Measurements from ENCODE around the gene RABGAP1.

RABGAP1 gene

DNA sequence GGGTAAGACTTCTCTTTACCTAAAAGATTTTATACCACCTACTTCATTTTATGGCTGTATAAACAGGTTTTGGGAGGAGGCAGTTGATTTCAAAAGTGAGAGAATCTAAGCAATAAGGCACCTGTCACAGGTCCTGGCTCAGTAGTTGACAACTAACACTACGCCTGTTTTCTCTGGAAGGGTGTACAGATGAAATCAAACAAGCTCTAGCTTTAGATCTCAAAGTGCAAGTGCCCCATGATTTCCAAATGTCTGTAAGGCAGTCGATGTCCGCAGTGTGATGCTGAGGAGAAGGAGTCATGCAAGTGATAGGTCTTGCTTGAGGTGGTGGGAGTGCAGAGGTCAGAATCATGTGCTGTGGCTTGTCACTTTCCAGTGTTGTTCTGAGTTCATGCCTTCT is 158.7 kb downstream of the RABGAP1 start:
- no peaks in the 10 kb centered on the region for H3K9me3 ChIP-seq (ENCODE audit: low read depth, low read length)
- no peak overlapping the region for H3K4me3 ChIP-seq
- DNase-seq (ENCODE audit: low read depth, low spot score) = no peak
- H3K36me3 ChIP-seq (ENCODE audit: insufficient read depth, low read length) = peaks cover 87% of the 10 kb centered on the region
- no peak overlapping the region for H3K27ac ChIP-seq
- no peak overlapping the region for H3K9ac ChIP-seq (ENCODE audit: insufficient read length)
- no peak for TF ChIP-seq EZH2 (IDR thresholded peaks at IDR 0.05)

DNA sequence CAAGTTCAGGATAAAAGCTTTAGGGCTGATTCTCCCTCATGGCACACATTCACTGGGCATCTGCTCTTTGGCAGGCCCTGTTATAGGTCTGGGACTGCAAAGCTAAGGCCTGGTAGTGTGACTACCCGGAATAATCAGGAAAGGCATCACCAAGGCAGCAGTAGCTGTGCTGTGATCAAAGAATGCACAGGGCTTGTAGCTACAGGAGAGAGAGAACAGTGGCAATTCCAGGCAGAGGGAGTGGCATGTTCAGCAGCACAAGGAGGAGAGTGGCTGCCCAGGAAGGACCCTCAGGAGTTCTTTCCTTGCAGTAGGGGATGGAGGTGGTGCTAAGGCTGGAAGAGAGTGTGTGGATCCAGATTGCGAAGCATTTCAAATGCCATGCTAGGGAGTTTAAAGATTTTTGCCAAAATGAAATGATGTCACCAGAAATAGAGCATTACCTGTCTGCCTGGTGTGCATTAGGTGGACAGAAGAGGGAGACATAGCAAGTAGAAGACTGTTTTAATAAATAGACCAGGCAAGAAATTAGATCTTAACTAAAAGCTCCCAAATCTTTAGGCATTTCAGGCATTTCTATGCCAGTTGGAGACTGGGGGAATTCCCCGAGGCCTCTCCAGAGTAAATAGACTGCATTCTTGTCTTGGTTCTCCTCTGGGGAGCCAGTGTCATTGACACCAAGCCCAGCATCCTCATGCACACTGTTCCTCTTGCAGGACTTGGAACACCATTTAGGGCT is 161.7 kb downstream of the RABGAP1 start:
- no peaks in the 10 kb centered on the region for H3K9me3 ChIP-seq (ENCODE audit: low read depth, low read length)
- H3K27ac ChIP-seq = peak overlapping the region; percentile 9
- no peak overlapping the region for H3K9ac ChIP-seq (ENCODE audit: insufficient read length)
- peaks cover 82% of the 10 kb centered on the region for H3K36me3 ChIP-seq (ENCODE audit: insufficient read depth, low read length)
- DNase-seq (ENCODE audit: low read depth, low spot score) = no peak
- TF ChIP-seq POLR2AphosphoS5 (IDR thresholded peaks at IDR 0.05; ENCODE audit: borderline replicate concordance, low read depth, low read length) (0 out of 2 replicates have a peak, but pooled peaks have one; percentile 27), EZH2 (IDR thresholded peaks at IDR 0.05) (no peak)
- no peak overlapping the region for H3K4me3 ChIP-seq

DNA sequence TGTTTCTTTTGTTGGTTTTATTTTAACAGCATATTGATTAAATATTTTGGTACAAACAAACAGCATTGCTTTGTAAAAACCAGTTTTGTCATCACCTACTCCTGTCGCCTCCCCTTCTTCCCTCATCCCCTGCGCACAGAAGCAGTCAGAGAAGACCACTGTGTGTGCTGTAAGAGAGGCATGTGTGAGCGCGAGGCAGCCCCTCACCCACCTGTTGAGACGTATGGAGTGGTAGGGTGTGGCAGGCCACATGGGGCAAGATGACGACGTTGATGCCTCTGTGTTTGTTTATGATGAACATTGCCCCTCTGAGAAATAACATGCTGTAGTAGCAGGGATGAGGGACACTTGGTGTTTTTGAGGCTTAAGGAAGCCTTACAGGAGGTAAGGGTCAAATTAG is 164.0 kb downstream of the RABGAP1 start:
- Histone ChIP-seq H3K9ac (ENCODE audit: insufficient read length) (no peak overlapping the region), H3K4me3 (no peak overlapping the region), H3K36me3 (ENCODE audit: insufficient read depth, low read length) (peaks cover 82% of the 10 kb centered on the region), H3K27ac (peak overlapping the region; percentile 16; the same call in 1 of the 2 replicates), H3K9me3 (ENCODE audit: low read depth, low read length) (no peaks in the 10 kb centered on the region)
- no peak for DNase-seq (ENCODE audit: low read depth, low spot score)
- no peak for TF ChIP-seq FOXP2 (optimal IDR thresholded peaks at IDR 0.05; ENCODE audit: control extremely low read depth, extremely low read length, insufficient read depth)
- TF ChIP-seq EZH2 (IDR thresholded peaks at IDR 0.05) = no peak
- no peak for TF ChIP-seq POLR2AphosphoS5 (IDR thresholded peaks at IDR 0.05; ENCODE audit: borderline replicate concordance, low read depth, low read length)

DNA sequence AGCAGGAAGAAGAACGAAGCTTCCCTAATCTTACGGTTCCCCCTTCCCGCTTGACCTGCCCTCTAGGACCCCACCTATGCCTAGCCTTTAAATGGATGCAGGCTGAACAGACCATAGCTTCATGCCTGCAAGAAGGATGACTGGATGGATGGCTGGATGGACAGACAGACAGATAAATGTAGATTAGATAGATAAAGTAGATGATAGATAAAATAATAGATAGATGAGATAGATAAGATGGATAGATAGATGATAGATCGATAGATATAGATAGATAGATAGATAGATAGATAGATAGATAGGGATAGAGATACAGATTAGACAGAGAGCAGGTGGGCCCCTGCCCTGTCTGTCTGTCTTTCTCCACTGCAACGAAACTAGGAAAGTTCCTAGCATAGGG is 164.7 kb downstream of the RABGAP1 start:
- TF ChIP-seq FOXP2 (optimal IDR thresholded peaks at IDR 0.05; ENCODE audit: control extremely low read depth, extremely low read length, insufficient read depth) = no peak
- TF ChIP-seq POLR2AphosphoS5 (IDR thresholded peaks at IDR 0.05; ENCODE audit: borderline replicate concordance, low read depth, low read length) = no peak
- no peak for TF ChIP-seq EZH2 (IDR thresholded peaks at IDR 0.05)
- no peaks in the 10 kb centered on the region for H3K9me3 ChIP-seq (ENCODE audit: low read depth, low read length)
- no peak overlapping the region for H3K4me3 ChIP-seq
- H3K36me3 ChIP-seq (ENCODE audit: insufficient read depth, low read length) = peaks cover 80% of the 10 kb centered on the region
- H3K27ac ChIP-seq = no peak overlapping the region
- H3K9ac ChIP-seq (ENCODE audit: insufficient read length) = no peak overlapping the region
- no peak for DNase-seq (ENCODE audit: low read depth, low spot score)

DNA sequence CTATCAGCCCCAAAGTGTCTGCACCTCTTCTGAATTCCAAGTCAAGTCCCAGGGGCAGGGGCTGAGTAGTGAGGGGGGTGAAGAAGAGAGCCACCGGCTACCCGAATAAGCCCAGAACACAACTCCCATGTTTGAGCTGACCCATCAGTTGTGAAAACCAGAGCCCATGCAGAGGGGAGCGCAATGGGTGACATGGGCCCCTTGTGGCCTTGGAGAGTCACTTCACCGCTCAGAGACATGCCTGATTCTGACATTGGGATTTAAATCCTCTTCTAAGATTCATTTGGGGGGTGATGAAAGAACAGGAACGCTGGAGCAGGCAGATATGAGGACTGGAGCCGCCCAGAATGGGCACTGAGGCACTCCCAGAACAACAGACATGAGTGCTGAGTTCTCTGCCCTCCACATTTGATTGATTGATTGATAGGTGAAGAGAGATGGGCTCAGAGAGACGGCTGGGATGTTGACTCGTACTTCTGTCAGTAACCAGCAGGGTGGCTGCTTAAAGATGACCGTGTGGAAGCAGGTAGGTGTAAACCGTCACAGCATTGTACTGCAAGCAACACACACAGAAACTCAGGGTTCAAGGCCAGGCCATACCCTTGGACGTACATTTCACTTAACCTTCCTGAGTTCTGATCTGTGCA is 166.9 kb downstream of the RABGAP1 start:
- TF ChIP-seq POLR2AphosphoS5 (IDR thresholded peaks at IDR 0.05; ENCODE audit: borderline replicate concordance, low read depth, low read length) (no peak), EZH2 (IDR thresholded peaks at IDR 0.05) (no peak), FOXP2 (optimal IDR thresholded peaks at IDR 0.05; ENCODE audit: control extremely low read depth, extremely low read length, insufficient read depth) (no peak)
- H3K9ac ChIP-seq (ENCODE audit: insufficient read length) = no peak overlapping the region
- DNase-seq (ENCODE audit: low read depth, low spot score) = no peak

DNA sequence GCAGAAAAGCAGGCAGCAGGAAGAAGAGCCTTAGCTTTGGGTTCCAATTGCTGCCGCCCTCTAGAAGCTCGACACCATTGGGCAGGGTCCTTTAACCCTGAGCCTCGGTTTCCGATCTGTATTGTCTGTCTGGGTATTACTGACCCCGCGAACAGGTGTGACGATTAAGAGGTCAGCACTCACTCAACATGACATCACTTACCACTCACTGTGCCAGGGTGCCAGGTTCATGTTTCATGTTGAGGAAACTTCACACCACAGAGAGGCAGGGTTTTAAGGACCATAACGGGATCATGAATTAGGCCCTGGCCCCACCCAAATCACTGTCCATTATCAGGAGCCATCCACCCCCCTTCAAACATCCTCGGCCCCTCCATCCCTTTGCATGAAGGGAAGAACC is 168.2 kb downstream of the RABGAP1 start:
- Histone ChIP-seq H3K9me3 (ENCODE audit: low read depth, low read length) (no peaks in the 10 kb centered on the region), H3K4me3 (no peak overlapping the region), H3K27ac (no peak overlapping the region), H3K36me3 (ENCODE audit: insufficient read depth, low read length) (peaks cover 55% of the 10 kb centered on the region), H3K9ac (ENCODE audit: insufficient read length) (no peak overlapping the region)
- TF ChIP-seq EZH2 (IDR thresholded peaks at IDR 0.05) = no peak
- no peak for TF ChIP-seq FOXP2 (optimal IDR thresholded peaks at IDR 0.05; ENCODE audit: control extremely low read depth, extremely low read length, insufficient read depth)
- no peak for TF ChIP-seq POLR2AphosphoS5 (IDR thresholded peaks at IDR 0.05; ENCODE audit: borderline replicate concordance, low read depth, low read length)
- no peak for DNase-seq (ENCODE audit: low read depth, low spot score)

More for the DNA sequence above, 166.9 kb downstream of the RABGAP1 start:
- no peak overlapping the region for H3K27ac ChIP-seq
- H3K4me3 ChIP-seq = no peak overlapping the region
- no peaks in the 10 kb centered on the region for H3K9me3 ChIP-seq (ENCODE audit: low read depth, low read length)
- peaks cover 62% of the 10 kb centered on the region for H3K36me3 ChIP-seq (ENCODE audit: insufficient read depth, low read length)

DNA sequence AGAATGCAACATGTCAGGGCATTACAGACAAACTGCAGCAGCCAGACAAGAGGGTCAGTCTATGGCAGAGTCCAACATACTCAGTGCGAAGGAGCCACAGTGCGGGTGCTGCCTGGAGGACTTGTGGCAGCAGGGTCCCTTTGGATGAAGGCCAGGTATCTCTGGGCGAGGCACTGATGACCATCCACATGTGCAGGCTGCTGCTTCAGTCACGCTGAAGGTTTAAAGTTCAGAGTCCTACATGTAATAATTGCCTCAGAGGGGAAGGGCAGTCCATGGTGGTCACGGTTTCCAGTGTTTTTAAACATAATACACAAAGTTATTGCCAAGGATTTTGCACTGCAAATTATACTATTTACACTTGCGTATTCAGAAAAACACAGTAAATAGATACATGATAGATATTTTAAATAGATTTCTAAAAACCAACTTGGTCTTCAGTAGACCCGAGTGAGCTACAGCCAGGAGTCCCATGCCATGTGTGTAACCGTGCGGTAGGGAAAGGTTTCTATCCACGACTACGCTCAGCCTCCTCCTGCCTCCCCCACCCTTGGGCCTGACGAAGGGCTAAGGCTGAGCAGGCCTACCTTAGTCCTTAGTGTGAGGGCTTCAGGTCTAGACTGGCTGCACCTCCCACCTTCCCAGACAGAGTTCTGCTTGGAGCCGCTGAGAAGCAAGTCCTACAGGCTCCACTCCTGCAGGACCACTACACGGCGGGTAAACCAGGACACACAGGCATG is 168.9 kb downstream of the RABGAP1 start:
- TF ChIP-seq POLR2AphosphoS5 (IDR thresholded peaks at IDR 0.05; ENCODE audit: borderline replicate concordance, low read depth, low read length) (no peak), FOXP2 (optimal IDR thresholded peaks at IDR 0.05; ENCODE audit: control extremely low read depth, extremely low read length, insufficient read depth) (no peak), EZH2 (IDR thresholded peaks at IDR 0.05) (no peak)
- no peak overlapping the region for H3K9ac ChIP-seq (ENCODE audit: insufficient read length)
- DNase-seq (ENCODE audit: low read depth, low spot score) = no peak
- H3K4me3 ChIP-seq = no peak overlapping the region
- no peaks in the 10 kb centered on the region for H3K9me3 ChIP-seq (ENCODE audit: low read depth, low read length)
- H3K36me3 ChIP-seq (ENCODE audit: insufficient read depth, low read length) = peaks cover 48% of the 10 kb centered on the region
- peak overlapping the region; percentile 29; the same call in 1 of the 2 replicates for H3K27ac ChIP-seq

DNA sequence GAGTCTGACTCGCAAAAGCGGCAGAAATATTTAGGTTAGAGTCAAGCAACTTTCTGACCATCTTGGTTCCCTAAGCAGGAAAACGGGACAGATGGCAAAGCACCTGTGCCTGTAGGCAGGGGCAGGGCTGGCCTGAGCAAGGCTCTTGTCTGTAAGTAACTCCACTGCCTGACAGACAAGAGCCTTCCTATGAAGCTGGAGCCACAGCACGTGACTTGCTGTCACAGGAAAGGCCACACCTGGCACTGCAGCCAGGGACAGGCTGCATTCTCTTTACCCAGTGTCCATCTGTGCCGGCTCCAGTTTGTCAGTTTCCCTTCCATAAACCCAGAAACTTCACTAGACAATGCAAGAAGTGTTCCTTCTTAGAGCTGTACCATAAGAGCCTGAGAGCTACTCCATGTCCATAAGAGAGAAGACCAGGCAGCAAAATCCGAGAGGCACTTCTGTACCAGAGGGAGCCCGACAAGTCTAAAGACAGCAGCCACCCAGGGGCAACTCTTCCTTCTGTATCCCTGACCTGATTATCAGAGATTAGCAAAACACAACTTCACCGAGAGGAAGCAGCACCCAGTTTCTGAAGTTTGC is 170.7 kb downstream of the RABGAP1 start:
- H3K4me3 ChIP-seq = no peak overlapping the region
- no peak for DNase-seq (ENCODE audit: low read depth, low spot score)
- no peak overlapping the region for H3K9ac ChIP-seq (ENCODE audit: insufficient read length)
- no peaks in the 10 kb centered on the region for H3K9me3 ChIP-seq (ENCODE audit: low read depth, low read length)
- peaks cover 38% of the 10 kb centered on the region; the same call in 1 of the 2 replicates for H3K36me3 ChIP-seq (ENCODE audit: insufficient read depth, low read length)
- TF ChIP-seq FOXP2 (optimal IDR thresholded peaks at IDR 0.05; ENCODE audit: control extremely low read depth, extremely low read length, insufficient read depth) = no peak
- TF ChIP-seq EZH2 (IDR thresholded peaks at IDR 0.05) = no peak
- TF ChIP-seq POLR2AphosphoS5 (IDR thresholded peaks at IDR 0.05; ENCODE audit: borderline replicate concordance, low read depth, low read length) = no peak
- H3K27ac ChIP-seq = peak overlapping the region; percentile 33
